ENCODE measurements around the gene ZFR.
"Not testable (repeated sequence)": the region's sequence is repeated elsewhere in the genome, so short reads cannot be mapped to it uniquely, and the experiment has no call there.

ZFR gene

DNA sequence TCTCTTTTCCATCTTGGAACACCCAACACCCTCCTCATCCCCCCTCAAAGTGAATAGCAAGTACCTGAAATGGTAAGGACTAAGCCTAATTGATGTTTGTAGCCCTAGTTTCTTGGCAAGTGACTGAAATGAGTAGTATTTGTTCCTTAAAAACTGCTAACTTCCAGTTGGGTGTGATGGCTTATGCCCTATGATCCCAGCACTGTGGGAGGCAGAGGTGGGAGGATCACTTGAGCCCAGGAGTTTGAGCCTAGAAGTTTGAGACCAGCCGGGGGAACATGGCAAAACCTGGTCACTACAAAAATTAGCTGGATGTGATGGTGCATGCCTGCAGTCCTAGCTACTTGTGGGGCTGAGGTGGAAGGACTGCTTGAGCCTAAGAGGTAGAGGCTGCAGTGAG lies 44.1 kb downstream of the ZFR start:
- H3K36me3 Mint-ChIP-seq = peaks cover 100% of the 10 kb centered on the region
- ATAC-seq = no peak
- peaks cover 2% of the 10 kb centered on the region for H3K4me1 Mint-ChIP-seq
- no peak for DNase-seq (ENCODE audit: low spot score in 2 of 2)
- H3K27ac Mint-ChIP-seq = no peak overlapping the region
- no peak overlapping the region for H3K4me3 Mint-ChIP-seq
- no peaks in the 10 kb centered on the region for H3K9me3 Mint-ChIP-seq

DNA sequence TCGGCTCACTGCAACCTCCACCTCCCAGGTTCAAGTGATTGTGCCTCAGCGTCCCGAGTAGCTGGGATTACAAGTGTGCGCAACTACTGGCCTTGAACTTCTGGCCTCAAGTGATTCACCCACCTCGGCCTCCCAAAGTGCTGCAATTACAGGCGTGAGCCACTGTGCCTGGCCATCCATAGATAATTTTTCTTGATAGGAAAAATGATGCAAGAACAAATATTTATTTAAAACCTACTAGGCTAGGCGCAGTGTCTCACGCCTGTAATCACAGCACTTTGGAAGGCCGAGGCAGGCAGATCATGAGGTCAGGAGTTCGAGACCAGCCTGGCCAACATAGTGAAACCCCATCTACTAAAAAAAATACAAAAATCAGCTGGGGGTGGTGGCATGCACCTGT lies 45.8 kb downstream of the ZFR start:
- not testable (repeated sequence) for ATAC-seq

DNA sequence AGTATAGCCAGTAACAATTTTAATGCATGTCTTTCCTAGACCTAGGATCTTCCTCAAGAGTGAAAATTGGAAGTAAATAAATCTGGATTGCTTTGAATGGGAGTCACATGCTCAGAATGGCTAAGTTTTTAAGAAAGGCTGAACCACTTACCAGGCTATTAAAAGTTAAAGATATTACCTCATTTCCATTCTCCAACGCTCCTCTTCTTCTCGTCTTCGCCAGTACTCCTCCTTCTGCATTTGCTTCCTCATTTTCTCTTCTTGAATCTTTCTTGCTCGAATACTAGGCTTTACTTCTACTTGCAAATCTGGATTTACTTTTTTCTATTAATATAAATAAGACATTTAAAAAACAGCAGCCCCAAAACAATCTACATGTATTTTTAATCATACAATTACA lies 49.6 kb downstream of the ZFR start:
- H3K36me3 Mint-ChIP-seq = peaks cover 100% of the 10 kb centered on the region
- no peak overlapping the region for H3K4me3 Mint-ChIP-seq
- H3K4me1 Mint-ChIP-seq = peaks cover 7% of the 10 kb centered on the region
- H3K9me3 Mint-ChIP-seq = no peaks in the 10 kb centered on the region
- ATAC-seq (no peak), DNase-seq (ENCODE audit: low spot score in 2 of 2) (no peak)
- no peak overlapping the region for H3K27ac Mint-ChIP-seq

More for the DNA sequence above, 45.8 kb downstream of the ZFR start:
- not testable (repeated sequence) for DNase-seq (ENCODE audit: low spot score in 2 of 2); H3K9me3 Mint-ChIP-seq; H3K4me1 Mint-ChIP-seq; H3K27ac Mint-ChIP-seq; H3K4me3 Mint-ChIP-seq
- peaks cover 100% of the 10 kb centered on the region for H3K36me3 Mint-ChIP-seq

DNA sequence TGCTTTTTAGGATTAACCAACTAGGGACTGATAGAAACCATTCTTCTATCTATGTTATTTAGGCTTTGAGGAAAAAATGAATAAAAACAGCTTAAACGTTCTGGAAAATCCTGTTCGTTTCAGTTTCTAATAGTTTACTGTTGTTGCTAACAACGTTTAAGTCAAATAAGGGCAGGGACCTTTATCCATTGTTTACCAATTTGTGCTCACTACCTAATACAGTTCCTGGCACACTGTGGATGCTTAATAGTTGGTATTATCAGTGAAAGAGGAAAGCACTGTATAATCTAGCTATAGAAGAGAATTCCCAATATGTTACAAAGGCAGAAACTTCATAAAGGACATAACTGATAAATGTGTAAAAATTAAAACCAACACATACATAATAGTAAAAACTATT lies 52.5 kb downstream of the ZFR start:
- H3K36me3 Mint-ChIP-seq = peaks cover 100% of the 10 kb centered on the region
- ATAC-seq = no peak
- H3K27ac Mint-ChIP-seq = peak overlapping the region; percentile 49

DNA sequence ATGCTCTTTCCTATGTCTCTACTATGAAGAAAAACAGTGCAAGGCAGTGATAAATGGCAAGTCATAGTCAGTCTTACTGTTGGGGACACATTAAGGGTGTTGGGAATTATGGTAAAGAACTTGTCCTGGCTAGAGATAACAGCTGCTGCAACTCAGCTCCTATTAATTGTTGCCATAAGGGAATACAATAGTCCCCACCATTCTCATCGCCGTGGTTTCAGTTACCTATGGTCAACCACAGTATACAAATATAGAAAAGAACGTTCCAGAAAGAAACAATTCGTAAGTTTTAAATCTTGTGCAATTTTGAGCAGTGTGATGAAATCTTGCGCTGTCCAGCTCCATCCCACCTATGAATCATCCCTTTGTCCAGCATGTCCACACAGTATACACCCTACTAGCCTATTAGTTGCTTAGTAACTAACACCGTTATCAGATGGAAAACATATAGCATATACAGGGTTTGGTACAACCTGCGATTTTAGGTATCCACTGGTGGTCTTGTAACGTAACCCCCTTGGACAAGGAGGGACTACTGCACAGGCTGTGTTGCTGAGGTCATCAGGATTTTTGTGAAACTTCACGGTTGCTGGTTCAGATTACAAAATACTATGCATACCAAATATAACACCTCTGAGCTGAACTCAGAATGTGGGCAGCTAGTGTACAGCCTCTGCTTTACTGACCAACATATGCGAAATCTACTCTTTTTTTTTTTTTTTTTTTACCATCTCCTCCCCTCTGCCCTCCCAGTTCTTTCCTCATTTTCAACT lies 53.5 kb downstream of the ZFR start:
- Mint-ChIP-seq H3K4me3 (no peak overlapping the region), H3K36me3 (peaks cover 100% of the 10 kb centered on the region), H3K4me1 (peaks cover 19% of the 10 kb centered on the region), H3K9me3 (no peaks in the 10 kb centered on the region), H3K27ac (peak overlapping the region; percentile 49)
- ATAC-seq (no peak), DNase-seq (ENCODE audit: low spot score in 2 of 2) (no peak)

More for the DNA sequence above, 52.5 kb downstream of the ZFR start:
- Mint-ChIP-seq H3K4me3 (no peak overlapping the region), H3K4me1 (peaks cover 19% of the 10 kb centered on the region), H3K9me3 (no peaks in the 10 kb centered on the region)
- DNase-seq (ENCODE audit: low spot score in 2 of 2) = no peak

DNA sequence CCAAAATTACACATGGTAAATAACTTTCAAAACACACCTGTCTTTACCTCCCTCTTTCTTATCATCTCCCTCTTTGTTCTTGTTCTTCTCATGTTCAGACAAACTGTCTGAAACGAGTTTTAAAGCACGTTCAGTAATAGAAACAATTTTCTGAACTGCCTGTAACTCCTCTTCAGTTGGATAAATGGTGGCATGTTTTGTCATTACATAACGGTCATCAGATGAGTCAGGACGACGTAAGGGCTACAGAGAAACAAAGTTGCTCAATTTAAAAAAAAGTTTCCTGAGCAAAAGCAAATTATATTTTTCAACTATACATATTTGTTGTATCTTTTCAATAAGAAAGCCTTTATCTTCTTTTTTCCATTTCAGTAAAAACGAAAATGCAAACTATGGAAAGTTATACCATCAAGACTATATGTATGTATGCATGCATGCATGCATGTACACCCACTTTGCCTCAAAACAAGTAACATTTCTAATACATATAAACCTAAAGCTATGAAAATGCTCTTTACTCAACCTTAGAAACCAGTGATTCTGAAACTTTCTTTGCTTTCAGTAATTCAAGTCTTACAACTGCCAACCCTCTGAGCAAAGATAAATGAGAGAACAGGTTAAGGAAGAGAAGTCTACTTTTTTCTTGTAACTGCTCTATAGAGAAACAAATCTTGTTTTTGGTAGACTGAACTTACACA lies 56.0 kb downstream of the ZFR start:
- ATAC-seq (peak; percentile 62), DNase-seq (ENCODE audit: low spot score in 2 of 2) (no peak)
- H3K27ac Mint-ChIP-seq = peak overlapping the region; percentile 35
- no peaks in the 10 kb centered on the region for H3K9me3 Mint-ChIP-seq
- peaks cover 19% of the 10 kb centered on the region for H3K4me1 Mint-ChIP-seq
- no peak overlapping the region for H3K4me3 Mint-ChIP-seq
- H3K36me3 Mint-ChIP-seq = peaks cover 100% of the 10 kb centered on the region

DNA sequence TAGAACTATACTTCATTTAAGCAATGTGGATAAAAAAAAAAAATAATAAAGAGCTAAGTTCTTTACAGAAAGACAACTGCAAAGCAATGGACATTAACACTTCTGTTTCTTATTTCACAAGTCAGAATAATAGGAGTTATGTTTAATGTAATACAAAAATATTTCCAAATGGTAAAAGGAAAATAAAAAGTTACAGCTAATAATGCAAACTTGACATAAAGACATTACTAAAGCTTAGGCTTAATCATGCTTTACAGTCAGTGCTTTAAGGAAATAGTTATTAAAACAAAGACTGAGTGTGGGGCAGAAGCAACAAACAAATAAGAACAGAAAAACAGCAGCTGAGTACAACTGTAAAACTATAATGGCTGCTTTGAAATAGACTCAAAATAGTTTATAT lies 56.7 kb downstream of the ZFR start:
- ATAC-seq (no peak), DNase-seq (ENCODE audit: low spot score in 2 of 2) (no peak)
- Mint-ChIP-seq H3K27ac (no peak overlapping the region), H3K4me1 (peaks cover 19% of the 10 kb centered on the region), H3K9me3 (no peaks in the 10 kb centered on the region), H3K4me3 (no peak overlapping the region), H3K36me3 (peaks cover 100% of the 10 kb centered on the region)

DNA sequence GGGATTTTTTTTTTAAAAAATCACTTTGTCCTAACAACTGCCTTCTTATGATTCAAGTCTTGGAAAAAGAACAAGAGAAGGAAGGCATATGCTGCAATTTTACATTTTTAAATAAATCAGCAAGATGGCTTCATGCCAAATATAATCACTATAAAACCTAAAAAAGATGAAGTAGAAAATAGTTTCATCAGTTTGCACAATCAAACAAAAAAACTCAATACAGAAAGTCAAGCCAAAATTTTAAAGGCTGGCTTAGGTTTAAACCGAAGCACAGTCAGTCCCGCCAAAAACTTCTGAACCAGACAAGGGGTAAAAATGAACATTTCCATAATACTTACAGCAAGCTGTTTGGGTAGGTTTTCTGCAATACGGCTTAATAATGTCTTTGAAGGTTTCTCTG lies 57.3 kb downstream of the ZFR start:
- H3K4me1 Mint-ChIP-seq = peaks cover 19% of the 10 kb centered on the region
- H3K9me3 Mint-ChIP-seq = no peaks in the 10 kb centered on the region
- ATAC-seq (no peak), DNase-seq (ENCODE audit: low spot score in 2 of 2) (no peak)
- H3K27ac Mint-ChIP-seq = no peak overlapping the region
- no peak overlapping the region for H3K4me3 Mint-ChIP-seq
- H3K36me3 Mint-ChIP-seq = peaks cover 100% of the 10 kb centered on the region

DNA sequence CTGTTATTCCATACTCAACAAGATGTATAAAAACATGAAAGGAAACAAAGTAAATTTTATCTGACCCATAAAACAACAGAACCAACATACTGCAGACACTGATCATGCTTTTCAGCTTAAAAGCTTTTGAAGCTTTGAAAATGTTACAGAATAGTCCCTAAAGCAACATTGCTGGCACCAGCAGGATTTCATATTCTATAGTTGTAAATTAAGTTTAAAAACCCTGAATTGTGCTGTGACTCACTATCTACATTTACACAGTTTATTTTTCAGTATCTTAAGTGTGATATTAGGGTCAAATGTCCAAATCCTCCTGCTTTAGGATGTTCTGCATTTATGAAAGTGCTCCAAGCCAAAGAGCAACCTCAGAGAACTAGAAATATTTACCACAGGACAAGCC lies 59.9 kb downstream of the ZFR start:
- no peaks in the 10 kb centered on the region for H3K9me3 Mint-ChIP-seq
- H3K4me1 Mint-ChIP-seq = peaks cover 11% of the 10 kb centered on the region
- DNase-seq (ENCODE audit: low spot score in 2 of 2) (no peak), ATAC-seq (no peak)
- peaks cover 100% of the 10 kb centered on the region for H3K36me3 Mint-ChIP-seq
- H3K4me3 Mint-ChIP-seq = no peak overlapping the region
- no peak overlapping the region for H3K27ac Mint-ChIP-seq

DNA sequence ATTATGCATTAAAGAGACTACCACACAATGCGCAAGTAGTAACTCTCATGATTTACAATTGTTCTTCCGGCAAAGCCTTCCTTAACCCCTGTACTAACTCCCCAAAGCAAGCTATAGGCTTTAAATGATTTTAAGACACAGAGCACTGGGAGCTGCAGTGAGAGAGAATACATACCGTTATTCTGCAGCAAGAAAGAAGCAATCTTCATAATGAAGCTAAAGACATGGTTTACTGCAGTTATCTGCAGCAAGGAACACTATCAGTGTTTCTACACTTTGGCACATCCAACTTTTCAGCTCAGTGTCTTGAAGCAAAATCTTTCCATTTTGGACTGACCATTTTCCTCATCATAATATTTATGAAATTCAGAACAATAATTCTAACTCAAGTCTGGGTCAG lies 61.0 kb downstream of the ZFR start:
- DNase-seq (ENCODE audit: low spot score in 2 of 2) (no peak), ATAC-seq (no peak)
- Mint-ChIP-seq H3K9me3 (no peaks in the 10 kb centered on the region), H3K27ac (no peak overlapping the region), H3K36me3 (peaks cover 100% of the 10 kb centered on the region), H3K4me1 (peaks cover 5% of the 10 kb centered on the region), H3K4me3 (no peak overlapping the region)

DNA sequence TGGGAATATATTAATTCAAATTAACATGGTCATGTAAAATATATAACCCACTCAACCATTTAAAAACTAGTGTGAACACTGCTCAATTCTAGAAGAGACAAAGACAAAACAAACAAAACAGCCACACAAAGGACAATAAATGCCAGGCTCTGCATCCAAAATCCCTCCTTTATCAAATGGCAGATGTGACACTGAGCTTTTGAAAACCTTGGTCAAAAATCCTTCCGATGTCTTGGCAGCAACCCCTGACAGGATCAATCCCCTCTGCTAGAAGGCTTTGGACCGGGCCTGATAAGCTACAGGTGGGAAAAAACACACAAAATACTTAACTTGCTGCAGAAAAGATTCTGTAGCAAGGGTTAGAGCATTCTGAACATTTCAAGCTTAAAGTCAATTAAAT lies 61.5 kb downstream of the ZFR start:
- Mint-ChIP-seq H3K27ac (no peak overlapping the region), H3K36me3 (peaks cover 100% of the 10 kb centered on the region), H3K9me3 (no peaks in the 10 kb centered on the region), H3K4me1 (no peaks in the 10 kb centered on the region), H3K4me3 (no peak overlapping the region)
- ATAC-seq (no peak), DNase-seq (ENCODE audit: low spot score in 2 of 2) (no peak)

DNA sequence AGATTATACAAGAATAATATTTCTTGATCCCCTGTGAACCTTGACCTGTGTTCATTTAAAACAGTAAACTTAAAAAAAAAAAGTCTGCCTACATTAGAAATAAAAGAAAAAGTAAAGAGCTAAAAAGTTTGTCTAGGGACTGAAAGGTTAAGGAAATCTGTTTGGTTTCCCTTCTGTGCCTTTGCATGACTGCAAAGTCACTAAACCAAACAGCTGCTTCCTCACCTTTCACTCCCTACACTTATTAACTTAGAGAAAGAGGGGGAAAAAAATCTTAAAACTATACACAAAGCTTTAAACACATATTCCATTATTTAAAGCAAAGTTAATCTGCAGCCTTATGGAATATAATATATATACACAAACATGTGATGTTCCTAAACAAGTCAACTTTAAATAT lies 65.1 kb downstream of the ZFR start:
- H3K4me1 Mint-ChIP-seq = no peaks in the 10 kb centered on the region
- peaks cover 100% of the 10 kb centered on the region for H3K36me3 Mint-ChIP-seq
- no peaks in the 10 kb centered on the region for H3K9me3 Mint-ChIP-seq
- ATAC-seq = no peak
- no peak overlapping the region for H3K4me3 Mint-ChIP-seq
- no peak for DNase-seq (ENCODE audit: low spot score in 2 of 2)
- H3K27ac Mint-ChIP-seq = peak overlapping the region; percentile 68

DNA sequence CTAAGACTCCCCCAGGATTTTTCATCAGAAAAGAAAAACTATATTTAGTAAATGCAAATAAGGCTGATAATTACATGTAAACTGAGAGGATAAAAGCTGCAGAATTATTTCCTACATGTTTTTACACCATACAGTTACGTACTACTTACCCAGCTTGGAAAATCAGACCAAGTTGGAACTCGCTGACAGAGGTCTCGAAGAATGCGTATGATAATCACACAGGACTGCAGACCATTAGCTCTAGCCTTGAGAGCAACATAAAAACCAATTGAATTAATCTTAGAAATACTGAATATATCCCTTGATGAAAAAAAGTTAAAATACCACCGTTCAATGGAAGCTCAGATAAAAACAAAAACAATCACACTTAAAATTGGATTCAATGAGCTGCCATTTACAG lies 65.6 kb downstream of the ZFR start:
- peak overlapping the region; percentile 68 for H3K27ac Mint-ChIP-seq
- H3K9me3 Mint-ChIP-seq = no peaks in the 10 kb centered on the region
- no peak overlapping the region for H3K4me3 Mint-ChIP-seq
- DNase-seq (ENCODE audit: low spot score in 2 of 2) (no peak), ATAC-seq (no peak)
- peaks cover 100% of the 10 kb centered on the region for H3K36me3 Mint-ChIP-seq
- no peaks in the 10 kb centered on the region for H3K4me1 Mint-ChIP-seq

DNA sequence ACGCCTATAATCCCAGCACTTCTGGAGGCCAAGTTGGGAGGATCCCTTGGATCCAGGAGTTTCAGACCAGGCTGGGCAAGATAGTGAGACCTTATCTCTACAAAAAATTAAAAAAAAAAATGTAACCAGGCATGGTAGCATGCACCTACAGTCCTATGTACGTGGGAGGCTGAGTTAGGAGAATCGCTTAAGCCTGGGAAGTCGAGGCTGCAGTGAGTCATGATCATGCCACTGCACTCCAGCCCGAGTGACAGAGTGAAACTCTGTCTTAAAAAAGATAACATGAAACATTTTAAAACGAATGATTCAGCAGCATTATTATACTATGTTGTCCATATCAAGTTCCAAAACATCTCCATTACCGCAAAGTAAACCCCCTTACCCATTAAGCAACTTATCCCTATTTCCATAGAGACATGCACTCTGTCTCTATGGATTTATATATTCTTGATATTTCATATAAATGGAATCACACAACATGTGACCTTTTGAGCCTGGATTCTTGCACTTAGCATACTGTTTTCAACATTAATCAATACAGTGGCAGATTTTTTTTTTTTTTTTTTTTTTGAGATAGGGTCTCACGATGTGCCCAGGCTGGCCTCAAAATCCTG lies 74.9 kb downstream of the ZFR start:
- DNase-seq (ENCODE audit: low spot score in 2 of 2) = no peak
- no peaks in the 10 kb centered on the region for H3K9me3 Mint-ChIP-seq
- H3K4me3 Mint-ChIP-seq = no peak overlapping the region
- peaks cover 98% of the 10 kb centered on the region for H3K36me3 Mint-ChIP-seq
- no peak for ATAC-seq
- H3K4me1 Mint-ChIP-seq = peaks cover 6% of the 10 kb centered on the region
- H3K27ac Mint-ChIP-seq = no peak overlapping the region

DNA sequence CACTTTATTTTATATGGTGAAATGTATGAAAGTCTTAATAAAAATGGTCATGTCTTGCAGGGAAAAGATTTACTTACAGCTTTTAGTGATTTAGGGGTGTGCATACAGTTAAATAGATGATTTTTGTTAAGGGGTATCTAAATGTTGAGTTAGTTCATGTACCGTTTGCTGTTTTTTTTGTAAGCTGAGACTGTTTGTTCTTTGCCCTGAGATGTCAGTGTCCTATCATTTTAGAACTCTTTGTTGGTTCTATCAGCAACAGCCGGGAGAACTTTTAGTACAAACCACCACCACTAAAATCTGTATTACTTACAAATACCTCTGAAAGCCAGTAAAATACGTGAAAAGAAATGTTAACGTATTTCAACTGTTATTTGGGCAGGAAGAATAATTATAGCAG lies 75.5 kb downstream of the ZFR start:
- Mint-ChIP-seq H3K36me3 (peaks cover 98% of the 10 kb centered on the region), H3K27ac (peak overlapping the region; percentile 48)
- ATAC-seq = no peak

DNA sequence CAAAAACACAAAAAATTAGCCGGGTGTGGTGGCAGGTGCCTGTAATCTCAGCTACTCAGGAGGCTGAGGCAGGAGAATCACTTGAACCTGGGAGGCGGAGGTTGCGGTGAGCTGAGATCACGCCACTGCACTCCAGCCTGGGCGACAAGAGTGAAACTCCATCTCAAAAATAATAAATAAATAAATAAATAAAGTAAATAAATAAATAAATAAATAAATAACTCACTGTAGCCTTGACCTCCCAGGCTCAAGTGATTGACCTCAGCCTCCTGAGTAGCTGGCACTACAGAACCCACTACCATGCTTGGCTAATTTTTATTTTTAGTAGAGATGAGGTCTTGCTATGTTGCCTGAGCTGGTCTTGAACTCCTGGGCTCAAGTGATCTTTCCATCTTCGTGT lies 77.3 kb downstream of the ZFR start:
- not testable (repeated sequence) for ATAC-seq; H3K4me1 Mint-ChIP-seq; H3K4me3 Mint-ChIP-seq; DNase-seq (ENCODE audit: low spot score in 2 of 2); H3K9me3 Mint-ChIP-seq; H3K27ac Mint-ChIP-seq
- H3K36me3 Mint-ChIP-seq = peaks cover 98% of the 10 kb centered on the region

More for the DNA sequence above, 75.5 kb downstream of the ZFR start:
- no peaks in the 10 kb centered on the region for H3K9me3 Mint-ChIP-seq
- H3K4me1 Mint-ChIP-seq = peaks cover 6% of the 10 kb centered on the region
- no peak overlapping the region for H3K4me3 Mint-ChIP-seq
- DNase-seq (ENCODE audit: low spot score in 2 of 2) = no peak

All from stimulated activated effector memory CD8-positive, alpha-beta T cell treated with anti-CD3 and anti-CD28 coated beads, Interleukin-12 subunit alpha, Interleukin-12 subunit beta, amount 100 ng/mL, for 72 hours (primary cell).